GM18870 (cell line): ENCODE results near the gene TCN1.
"Not testable (repeated sequence)": the region's sequence is repeated elsewhere in the genome, so short reads cannot be mapped to it uniquely, and the experiment has no call there.

Source experiments
- ATAC-seq: cut with Tn5 transposase; IDR thresholded peaks from one replicate; pipeline ENCODE4 v1.9.1; 2021; ENCODE audit warnings: moderate library complexity; ENCODE audit not compliant: unreplicated experiment

Gene TCN1, protein sequence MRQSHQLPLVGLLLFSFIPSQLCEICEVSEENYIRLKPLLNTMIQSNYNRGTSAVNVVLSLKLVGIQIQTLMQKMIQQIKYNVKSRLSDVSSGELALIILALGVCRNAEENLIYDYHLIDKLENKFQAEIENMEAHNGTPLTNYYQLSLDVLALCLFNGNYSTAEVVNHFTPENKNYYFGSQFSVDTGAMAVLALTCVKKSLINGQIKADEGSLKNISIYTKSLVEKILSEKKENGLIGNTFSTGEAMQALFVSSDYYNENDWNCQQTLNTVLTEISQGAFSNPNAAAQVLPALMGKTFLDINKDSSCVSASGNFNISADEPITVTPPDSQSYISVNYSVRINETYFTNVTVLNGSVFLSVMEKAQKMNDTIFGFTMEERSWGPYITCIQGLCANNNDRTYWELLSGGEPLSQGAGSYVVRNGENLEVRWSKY

DNA sequence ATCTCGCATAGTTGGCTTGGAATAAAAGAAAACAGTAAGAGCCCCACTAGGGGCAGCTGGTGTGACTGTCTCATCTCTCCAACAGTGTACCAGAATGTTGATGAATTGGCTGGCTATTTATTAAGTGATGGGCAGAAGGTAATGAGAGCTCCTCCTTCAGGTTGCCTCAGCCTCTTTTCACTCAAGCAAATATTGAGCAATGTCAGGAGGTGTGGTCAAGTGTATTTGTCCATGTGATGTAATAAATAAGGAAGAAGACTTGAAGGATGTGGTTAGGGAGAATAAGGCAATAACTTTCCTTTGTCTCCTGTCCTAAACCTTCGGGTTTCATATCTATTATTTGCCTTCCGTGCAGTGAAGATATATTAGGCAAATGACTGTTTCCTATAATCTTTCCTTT, at the start of gene TCN1:
TCN1 (minus strand) TSS at position 91 of the 400 bp plus-strand sequence; CDS start at position 74, 17 bp downstream.
- no peak for ATAC-seq

DNA sequence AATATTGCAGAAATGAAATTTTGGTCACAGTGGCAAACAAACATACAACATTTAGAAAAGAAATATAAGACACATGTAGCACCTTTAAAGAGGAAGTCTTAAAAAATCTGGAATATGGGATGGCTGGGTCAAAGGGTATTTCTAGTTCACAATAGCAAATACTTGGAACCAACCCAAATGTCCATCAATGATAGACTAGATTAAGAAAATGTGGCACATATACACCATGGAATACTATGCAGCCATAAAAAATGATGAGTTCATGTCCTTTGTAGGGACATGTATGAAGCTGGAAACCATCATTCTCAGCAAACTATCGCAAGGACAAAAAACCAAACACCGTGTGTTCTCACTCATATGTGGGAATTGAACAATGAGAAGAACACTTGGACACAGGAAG, 37.3 kb upstream of the TCN1 start:
- not testable (repeated sequence) for ATAC-seq

DNA sequence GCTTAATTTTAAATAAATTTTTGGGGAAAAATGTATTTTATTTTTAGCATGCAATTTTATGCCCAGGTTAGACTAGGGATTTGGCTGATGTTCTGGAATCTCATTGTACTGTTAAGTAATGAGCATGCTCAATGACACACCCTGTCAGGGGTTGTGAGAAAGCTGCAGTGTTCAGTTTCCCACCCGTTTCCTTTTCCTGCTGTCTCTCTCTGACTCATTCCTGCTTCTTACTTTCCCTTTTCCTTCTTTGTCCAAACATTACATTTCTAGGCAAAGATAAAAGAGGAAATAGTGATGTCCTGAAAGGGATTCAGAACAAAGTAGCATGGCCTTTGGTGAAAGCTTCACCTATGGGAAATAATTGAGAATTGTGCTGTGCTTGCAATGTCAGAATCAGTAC, 35.0 kb upstream of the TCN1 start:
- no peak for ATAC-seq

DNA sequence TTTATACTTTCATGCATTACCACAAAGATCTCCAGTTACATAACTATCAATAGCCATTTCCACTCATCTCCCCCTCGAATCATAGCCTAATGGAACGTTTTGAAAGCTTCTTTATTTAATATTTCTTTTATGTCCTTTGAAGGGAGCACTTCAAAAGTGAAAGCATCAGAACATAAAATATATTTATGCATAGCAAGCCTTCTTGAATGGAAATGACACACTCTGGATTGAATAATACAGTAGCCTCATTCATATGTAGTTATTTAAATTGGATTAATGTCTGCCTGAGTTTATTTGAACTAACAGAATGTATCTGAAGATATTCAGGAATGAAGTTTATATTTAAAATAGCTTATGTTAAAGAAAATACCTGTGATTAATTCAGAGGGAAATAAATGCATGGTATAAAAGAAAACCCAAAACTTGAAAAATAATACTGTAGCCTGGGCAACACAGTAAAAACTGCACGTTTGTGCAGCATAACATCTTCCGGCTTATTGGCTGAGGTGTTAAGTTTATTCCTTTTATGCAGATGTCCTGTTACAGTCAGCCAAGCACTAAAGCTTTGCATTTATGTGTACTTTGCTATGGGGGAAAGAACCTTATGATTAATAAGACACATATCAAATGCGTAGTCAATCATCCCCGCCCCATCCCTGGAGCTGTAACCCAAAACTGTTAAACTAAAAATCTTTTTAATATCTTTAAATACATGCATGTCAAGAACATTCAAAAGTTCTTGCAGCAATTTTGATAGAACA, 34.3 kb upstream of the TCN1 start:
- no peak for ATAC-seq

DNA sequence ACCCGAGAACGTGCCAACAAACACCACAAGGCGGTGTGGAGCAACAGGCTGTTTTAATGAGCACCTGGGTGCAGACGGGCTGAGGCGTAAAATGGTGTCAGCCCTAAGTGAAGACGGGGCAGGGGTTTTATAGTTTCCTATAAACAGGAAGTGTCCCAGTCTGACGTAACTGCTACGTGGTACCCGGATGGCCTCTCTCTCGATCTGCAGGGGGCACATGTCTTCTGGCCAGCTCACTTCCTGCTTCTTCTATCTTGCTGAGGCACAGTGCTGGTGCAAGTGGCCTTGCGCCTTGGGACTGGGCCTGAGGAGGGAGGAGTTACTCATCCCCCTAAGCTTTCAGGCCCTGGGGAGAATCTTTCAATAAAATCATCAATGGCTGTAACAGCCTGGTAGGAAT, 33.2 kb upstream of the TCN1 start:
- no peak for ATAC-seq

DNA sequence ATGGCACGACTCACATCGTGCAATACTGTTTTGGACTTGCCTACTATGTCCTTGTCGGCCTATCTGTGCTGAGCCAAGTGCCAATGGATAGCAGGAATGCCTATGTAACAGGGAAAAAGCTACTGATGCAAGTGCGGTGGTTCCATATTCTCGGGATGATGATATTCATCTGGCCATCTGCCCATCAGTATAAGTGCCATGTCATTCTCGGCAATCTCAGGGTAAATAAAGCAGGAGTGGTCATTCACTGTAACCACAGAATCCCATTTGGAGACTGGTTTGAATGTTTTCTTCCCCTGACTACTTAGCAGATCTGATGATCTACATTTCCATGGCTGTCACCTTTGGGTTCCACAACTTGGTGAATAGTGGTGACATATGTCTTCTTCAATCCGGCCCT, 32.4 kb upstream of the TCN1 start:
- no peak for ATAC-seq

DNA sequence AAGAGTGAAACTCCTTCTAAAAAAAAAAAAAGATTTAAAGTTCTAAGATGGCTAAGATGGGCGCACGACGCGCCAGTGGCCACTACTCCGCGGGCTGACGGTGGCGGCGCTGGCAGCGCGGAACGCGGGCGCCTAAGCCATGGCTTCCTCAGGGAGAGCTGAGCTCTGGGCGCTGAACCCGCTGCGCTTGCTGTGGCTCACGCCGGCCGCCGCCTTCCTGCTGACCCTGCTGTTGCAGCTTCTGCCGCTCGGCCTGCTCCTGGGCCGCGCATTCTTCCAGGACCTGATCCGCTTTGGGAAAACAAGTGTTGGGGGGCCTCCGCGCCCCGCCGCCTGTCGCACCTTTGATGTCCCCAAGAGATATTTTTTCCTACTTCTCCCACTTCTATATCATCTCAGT, 31.8 kb upstream of the TCN1 start:
- ATAC-seq = no peak

DNA sequence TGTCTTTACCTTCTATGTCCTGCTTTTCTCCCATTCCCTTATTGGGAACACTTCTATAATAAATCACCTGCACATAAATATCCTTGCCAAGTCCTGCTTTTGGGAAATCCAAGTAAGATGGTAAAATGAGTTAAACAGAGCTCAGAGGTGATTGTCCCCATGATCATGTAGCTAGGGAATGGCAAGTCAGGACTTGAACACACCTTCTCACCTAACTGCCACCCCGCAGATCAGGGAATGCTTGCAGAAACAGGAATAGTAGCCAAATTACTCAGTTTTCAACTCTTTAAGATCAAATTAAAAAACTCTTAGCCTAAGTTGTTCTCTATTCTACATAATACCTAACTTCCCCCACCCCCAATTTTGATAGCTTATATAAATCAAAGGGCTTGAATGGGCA, 28.3 kb upstream of the TCN1 start:
- ATAC-seq = no peak

DNA sequence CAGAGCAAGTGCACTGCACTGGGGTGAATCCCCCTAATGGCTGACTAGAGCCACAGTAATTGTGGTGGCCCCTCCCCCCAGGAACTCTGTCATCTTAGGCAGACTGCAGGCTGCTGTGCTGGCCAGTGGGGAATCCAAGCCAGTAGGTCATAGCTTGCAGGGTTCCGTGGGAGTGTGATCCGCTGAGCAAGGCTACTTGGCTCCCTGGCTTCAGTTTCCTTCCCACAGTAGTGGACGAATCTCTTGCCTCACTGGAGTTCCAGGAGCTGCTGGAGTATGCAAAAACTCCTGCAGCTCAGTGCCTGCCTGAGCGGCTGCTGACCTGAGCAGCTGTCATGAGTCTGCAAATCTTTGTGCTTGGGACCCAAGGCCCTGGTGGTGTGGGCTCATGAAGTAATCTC, 25.5 kb upstream of the TCN1 start:
- ATAC-seq = no peak

DNA sequence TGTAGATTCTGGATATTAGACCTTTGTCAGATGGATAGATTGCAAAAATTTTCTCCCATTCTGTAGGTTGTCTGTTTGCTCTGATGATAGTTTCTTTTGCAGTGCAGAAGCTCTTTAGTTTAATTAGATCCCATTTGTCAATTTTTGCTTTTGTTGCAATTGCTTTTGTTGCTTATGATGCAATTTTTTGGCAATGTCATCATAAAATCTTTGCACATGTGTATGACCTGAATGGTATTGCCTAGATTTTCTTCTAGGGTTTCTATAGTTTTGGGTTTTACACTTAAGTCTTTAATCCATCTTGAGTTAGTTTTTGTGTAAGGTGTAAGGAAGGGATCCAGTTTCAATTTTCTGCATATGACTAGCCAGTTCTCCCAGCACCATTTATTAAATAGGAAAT, 20.9 kb upstream of the TCN1 start:
- not testable (repeated sequence) for ATAC-seq

DNA sequence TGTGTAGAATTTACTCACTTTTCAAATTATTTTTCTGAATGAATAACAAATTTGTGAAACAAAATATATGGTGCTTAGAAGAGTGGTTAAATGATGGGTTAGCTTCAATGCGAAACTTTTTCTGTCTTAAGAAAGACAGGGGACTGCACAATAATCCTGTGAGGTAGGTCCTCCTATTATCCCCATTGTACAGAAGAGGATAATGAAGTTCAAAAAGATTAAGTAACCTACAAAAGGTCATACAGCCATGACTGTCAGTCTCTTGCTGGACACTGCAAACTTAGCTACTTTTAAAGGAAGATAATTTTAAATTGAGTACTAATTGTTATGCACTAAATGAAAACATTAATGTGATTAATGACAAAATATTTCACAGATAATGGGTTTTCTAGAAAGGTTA, 17.3 kb upstream of the TCN1 start:
- no peak for ATAC-seq

DNA sequence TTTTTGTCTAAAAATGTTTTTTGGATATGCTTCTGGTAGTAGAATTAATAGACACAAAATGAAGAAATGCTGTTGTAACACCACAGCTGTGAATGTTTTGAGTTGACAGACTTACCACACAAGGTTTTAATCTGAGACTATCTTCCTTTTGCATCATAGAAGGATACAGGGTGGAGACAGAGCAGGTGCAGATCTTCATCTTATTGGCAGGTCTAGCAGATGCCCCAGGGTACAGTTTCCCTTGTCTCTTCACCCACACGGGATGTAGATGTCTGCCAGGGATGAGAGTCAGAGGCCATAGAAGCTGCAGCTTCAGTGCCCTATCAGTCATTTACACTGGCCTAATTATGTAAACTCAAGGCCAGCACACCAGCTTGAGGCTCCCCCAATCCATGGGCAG, 13.3 kb upstream of the TCN1 start:
- no peak for ATAC-seq

DNA sequence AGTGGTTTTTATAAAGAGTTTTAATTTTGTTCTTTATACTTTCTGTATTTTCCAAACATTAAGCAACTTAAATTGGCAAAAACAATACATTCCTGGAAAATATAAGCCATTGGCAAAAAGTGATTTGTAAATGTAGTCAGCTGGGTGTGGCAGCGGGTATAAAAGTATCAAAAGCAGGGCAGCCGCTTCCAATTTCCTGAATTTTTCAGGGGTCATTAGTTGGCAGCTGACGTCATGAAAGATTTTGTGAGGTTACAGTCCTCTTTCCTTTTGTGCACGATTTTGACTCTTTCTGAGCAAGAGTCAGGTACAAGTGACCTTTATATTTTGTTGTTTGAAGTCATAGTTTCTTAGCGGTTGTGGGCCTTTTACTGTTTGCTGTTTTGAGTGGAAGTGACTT, 12.3 kb upstream of the TCN1 start, which contains the start of gene OOSP3:
OOSP3 (plus strand) TSS at position 208 of the 400 bp plus-strand sequence; CDS start at position 235, 27 bp downstream.
- ATAC-seq = no peak

DNA sequence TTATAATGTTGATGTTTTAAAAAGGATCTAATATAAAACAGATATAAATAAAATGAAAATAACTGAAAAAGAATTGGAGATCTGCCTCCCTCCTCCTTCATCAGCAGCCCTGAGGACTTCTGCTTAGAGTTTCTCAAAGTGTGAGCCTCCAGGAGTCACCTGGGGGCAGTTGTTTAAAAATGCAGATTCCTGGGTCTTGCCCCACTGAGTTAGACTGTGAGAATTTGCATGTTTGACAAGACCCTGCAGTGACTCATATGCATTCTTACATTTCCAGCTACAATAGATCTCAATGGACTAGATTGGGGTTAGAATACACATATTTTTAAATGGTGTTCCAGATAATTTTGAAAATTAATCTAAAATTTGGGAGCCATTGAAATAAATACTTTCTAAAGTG, 11.5 kb upstream of the TCN1 start:
- no peak for ATAC-seq

DNA sequence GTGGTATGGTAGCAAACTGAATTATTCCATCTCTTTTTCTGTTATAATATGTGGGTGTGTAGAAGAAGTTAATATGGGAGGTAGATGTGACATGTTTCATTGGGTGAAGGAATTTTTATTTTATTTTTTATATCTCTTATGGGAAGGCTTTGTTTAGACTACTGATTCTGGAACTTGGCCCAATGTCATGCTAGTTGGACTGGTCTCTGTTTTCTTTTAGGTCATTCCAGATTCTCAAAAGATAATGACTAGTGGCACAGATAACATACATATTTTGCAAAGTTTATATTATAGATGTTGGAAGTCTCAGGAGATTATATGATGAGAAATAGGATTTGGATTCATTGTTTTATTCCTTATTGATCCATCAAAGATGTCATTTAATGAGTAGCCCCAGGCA, 11.0 kb upstream of the TCN1 start:
- no peak for ATAC-seq

DNA sequence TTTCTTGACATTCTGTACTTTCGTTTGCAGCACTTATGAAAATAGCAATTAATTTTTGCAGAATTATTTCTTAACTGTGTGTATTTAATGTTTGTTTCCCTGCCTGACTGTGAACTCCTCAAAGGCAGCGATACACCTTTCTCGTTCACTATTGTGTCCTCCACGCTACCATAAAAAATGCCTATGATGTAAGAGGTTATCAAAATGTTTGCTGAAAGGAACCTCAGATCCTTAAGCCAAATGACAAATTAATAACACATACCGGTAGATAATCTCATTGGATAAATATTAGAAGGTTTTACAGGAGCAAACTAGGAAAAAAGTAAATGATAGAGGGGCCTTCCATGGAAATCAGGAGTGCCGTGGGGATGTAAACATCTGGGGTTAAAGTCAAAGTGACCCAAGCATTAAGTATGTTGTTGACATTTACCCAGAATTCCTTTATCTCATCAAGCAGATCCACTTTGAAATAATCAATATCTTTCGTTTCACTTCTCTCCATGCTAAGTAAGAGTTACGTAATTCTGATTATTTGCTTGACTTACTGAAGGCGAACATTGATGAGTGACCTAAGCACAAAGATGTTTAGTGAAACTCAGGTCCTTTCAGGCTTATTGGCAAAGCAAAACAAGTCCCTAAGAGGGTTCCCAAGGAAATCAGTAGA, 9.7 kb upstream of the TCN1 start:
- ATAC-seq = no peak

DNA sequence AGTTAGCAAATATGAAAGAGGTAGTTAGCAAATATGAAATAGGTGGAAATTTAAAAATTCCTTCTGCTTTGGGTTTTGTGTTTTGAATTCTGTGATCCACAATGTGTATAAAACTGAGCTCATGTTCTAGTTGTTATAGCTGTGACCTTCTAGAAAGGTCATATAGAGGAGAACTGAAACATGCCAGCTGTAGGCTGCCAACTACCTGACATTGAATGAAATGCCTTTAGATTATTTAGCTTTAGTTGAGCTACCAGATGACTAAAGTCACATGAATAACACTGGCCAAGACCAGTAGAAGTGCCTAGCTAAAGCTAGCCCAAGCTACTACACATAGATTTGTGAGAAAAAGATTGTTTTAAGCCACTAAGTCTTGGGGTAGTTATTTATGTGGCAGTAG, 5.8 kb upstream of the TCN1 start:
- no peak for ATAC-seq

DNA sequence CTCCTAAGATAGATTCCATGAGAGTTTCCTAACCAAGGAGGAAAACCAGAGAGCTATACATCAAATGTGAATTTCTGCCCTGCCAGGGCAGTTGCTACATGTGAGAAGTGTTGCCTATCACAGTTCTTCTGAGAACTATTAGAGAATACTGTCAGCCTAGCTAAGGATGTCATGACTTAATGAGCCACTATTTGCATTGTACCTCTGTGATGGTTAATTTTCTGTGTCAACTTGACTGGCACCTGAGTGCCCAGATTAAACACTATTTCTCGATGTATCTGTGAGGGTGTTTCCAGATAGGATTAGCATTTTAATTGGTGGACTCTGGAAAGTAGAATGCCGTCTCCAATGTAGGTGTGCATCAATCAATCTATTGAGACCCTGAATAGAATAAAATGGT, 1.7 kb upstream of the TCN1 start:
- ATAC-seq = no peak

DNA sequence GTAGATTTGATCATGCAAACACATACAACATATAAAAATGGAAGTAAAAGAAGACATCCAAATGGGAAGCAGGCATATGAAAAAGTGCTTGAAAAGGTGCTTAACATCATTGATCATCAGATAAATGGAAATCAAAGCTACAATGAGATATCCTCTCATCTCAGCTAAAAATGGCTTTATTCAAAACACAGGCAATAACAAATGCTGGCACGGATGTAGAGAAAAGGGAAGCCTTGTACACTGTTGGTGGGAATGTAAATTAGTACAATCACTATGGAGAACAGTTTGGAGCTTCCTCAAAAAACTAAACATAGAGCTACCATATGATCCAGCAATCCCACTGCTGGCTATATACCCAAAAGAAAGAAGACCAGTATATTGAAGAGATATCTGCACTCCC, 549 bp upstream of the TCN1 start:
- ATAC-seq = no peak

DNA sequence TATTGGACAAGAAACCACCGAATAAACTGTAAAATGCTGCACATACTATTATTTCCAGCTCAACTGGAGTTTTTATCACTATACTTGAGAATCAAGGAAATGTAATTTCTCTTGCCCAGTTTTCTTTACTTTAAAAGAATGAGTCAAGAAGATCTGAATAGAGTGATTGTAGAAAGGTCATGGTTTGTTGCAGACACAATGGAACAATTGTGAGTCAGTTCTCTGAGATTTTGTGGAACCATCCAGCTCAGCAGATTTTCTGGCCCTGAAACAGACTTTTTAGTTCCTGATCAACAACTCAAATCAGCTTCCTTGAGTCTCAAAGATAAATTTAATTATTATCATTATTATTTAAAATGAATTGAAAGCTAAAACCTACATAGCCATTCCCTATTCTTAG, 1.3 kb downstream of the TCN1 start:
- no peak for ATAC-seq

DNA sequence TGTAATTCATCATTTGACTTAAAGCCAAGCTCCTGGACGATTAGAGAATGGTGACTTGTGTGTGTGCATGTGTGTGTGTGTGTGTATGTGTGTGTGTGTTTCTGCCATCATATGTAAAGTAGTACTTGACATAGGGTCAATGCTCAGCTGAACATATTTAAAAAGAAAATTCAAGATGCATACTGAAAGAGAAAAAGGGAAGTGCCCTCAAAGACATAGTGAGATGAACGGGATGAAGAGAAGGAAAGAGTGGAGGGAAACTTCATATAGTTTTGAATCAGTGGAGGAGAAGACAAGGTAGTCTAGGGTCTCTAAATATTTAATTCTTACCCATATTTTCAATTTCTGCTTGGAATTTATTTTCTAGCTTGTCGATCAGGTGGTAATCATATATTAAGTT, 4.0 kb downstream of the TCN1 start:
- no peak for ATAC-seq

DNA sequence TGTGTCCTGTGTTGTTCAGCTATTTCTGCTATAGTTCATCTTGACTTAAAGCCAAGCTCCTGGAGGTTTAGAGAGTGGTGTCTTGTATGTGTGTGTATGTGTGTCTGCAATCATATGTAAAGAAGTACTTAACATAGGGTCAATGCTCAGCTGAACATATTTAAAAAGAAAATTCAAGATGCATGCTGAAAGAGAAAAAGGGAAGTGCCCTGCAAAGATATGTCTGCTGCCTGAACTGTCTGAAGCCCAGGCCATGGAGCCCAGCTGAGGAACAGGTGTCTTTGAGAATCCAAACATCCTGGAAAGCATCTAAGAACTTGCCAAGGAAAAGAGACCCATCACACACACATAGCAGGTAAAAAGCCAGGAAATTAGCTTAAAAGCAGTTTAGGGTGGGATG, 6.6 kb downstream of the TCN1 start:
- ATAC-seq = no peak
